Loucy (cell line): ENCODE measurements around the gene USHBP1.

Source experiments
- H2AFZ ChIP-seq: fragments of 200-600 bp; sonication (generic); 2 replicates; pipeline ENCODE4 v1.6.0; 2016; ENCODE audit warnings: antibody characterized with exemption, mild to moderate bottlenecking, low read length, moderate library complexity
- H3F3A ChIP-seq: fragments of 200-600 bp; 2 replicates; pipeline ENCODE4 v1.6.0; 2016; ENCODE audit warnings: antibody characterized with exemption, low read depth, mild to moderate bottlenecking
- H3K27me3 ChIP-seq: fragments of 200-600 bp; sonication (generic); 2 replicates; pipeline ENCODE4 v1.6.1; 2014; ENCODE audit warnings: low read length, mild to moderate bottlenecking; ENCODE audit not compliant: insufficient read depth, poor library complexity, severe bottlenecking
- H3K36me3 ChIP-seq: fragments of 200-600 bp; sonication (generic); 2 replicates; pipeline ENCODE4 v1.6.1; 2016; ENCODE audit warnings: low read length; ENCODE audit not compliant: insufficient read depth
- H3K4me1 ChIP-seq: fragments of 200-600 bp; sonication (generic); 2 replicates; pipeline ENCODE4 v1.5.1; 2014; ENCODE audit warnings: low read length, mild to moderate bottlenecking; ENCODE audit not compliant: insufficient read depth, poor library complexity, severe bottlenecking
- H3K4me2 ChIP-seq: fragments of 200-600 bp; sonication (generic); 2 replicates; pipeline ENCODE4 v1.6.0; 2014; ENCODE audit warnings: antibody characterized with exemption, low read length, low read depth, mild to moderate bottlenecking; ENCODE audit not compliant: poor library complexity, severe bottlenecking
- H3K4me3 ChIP-seq: fragments of 200-600 bp; sonication (generic); 2 replicates; pipeline ENCODE4 v1.5.1; 2014; ENCODE audit warnings: low read length, mild to moderate bottlenecking, mixed read lengths; ENCODE audit not compliant: poor library complexity, severe bottlenecking
- H3K79me2 ChIP-seq: fragments of 200-600 bp; sonication (generic); 2 replicates; pipeline ENCODE4 v1.6.1; 2014; ENCODE audit warnings: low read length; ENCODE audit not compliant: insufficient read depth
- H3K9ac ChIP-seq: fragments of 200-600 bp; sonication (generic); 2 replicates; pipeline ENCODE4 v1.6.0; 2014; ENCODE audit warnings: mild to moderate bottlenecking, low read depth, low read length, moderate library complexity; ENCODE audit not compliant: poor library complexity, severe bottlenecking
- H3K9me2 ChIP-seq: fragments of 200-600 bp; sonication (generic); replicated peaks from 2 replicates; pipeline ENCODE4 v1.6.1; 2016; ENCODE audit warnings: low read depth, low read length, mixed read lengths
- H3K9me3 ChIP-seq: fragments of 200-600 bp; sonication (generic); 2 replicates; pipeline ENCODE4 v1.6.1; 2014; ENCODE audit warnings: mild to moderate bottlenecking, antibody characterized with exemption, low read length, low read depth; ENCODE audit not compliant: insufficient read depth
- H4K20me1 ChIP-seq: fragments of 200-600 bp; sonication (generic); 2 replicates; pipeline ENCODE4 v1.6.0; 2014; ENCODE audit warnings: antibody characterized with exemption, low read length, mild to moderate bottlenecking; ENCODE audit not compliant: insufficient read depth, poor library complexity, severe bottlenecking
- EZH2phosphoT487 ChIP-seq: fragments of 200-600 bp; IDR thresholded peaks from 2 replicates; pipeline ENCODE4 v1.6.1; 2018; ENCODE audit warnings: antibody characterized with exemption, mild to moderate bottlenecking, moderate library complexity, borderline replicate concordance
- TF ChIP-seq, protein P1 (sequence below): fragments of 200-600 bp; sonication (generic); conservative IDR thresholded peaks from 2 replicates; pipeline ENCODE4 v1.5.1; 2014; ENCODE audit warnings: mild to moderate bottlenecking, antibody characterized with exemption, low read length

Gene USHBP1

DNA sequence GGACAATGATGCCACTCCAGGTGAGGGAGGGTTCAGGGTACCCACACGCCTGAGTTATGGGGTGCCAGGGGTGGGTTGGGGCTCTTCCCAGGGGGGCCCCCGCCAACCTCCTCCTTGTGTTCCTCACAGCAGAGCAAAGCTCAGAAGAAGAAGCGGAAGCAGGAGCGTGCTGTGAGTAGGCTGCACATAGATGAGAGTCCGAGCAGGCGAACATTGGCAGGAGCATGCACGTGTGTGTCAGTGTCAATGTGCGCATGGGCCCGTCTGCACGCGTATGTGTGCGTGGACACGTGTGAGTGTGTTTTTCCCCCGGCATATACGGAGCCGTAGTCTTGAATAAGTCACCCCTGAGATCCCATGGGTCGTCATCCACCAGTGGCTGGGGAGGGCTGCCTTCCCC, 61.8 kb downstream of the USHBP1 start:
- Histone ChIP-seq H3K9me3 (no peaks in the 10 kb centered on the region), H2AFZ (no peak overlapping the region), H4K20me1 (no peaks in the 10 kb centered on the region), H3K9ac (no peak overlapping the region), H3K27me3 (no peaks in the 10 kb centered on the region), H3K79me2 (no peaks in the 10 kb centered on the region), H3K4me3 (no peak overlapping the region), H3K36me3 (peaks cover 61% of the 10 kb centered on the region; the same call in 1 of the 2 replicates), H3K9me2 (no peaks in the 10 kb centered on the region), H3F3A (no peaks in the 10 kb centered on the region), H3K4me1 (no peaks in the 10 kb centered on the region), H3K4me2 (no peak overlapping the region)
- no peak for TF ChIP-seq EZH2phosphoT487

GRCh38 chr19:17202249-17202648, 62.3 kb downstream of the USHBP1 start:
- Histone ChIP-seq H3K4me2 (no peak overlapping the region), H3K4me1 (no peaks in the 10 kb centered on the region), H3K4me3 (no peak overlapping the region), H3K79me2 (no peaks in the 10 kb centered on the region), H3K9ac (no peak overlapping the region), H3K9me2 (no peaks in the 10 kb centered on the region), H3F3A (no peaks in the 10 kb centered on the region), H4K20me1 (no peaks in the 10 kb centered on the region), H3K9me3 (no peaks in the 10 kb centered on the region), H3K27me3 (no peaks in the 10 kb centered on the region), H2AFZ (no peak overlapping the region), H3K36me3 (peaks cover 62% of the 10 kb centered on the region; the same call in 1 of the 2 replicates)
- no peak for TF ChIP-seq EZH2phosphoT487
- TF ChIP-seq, protein P1, sequence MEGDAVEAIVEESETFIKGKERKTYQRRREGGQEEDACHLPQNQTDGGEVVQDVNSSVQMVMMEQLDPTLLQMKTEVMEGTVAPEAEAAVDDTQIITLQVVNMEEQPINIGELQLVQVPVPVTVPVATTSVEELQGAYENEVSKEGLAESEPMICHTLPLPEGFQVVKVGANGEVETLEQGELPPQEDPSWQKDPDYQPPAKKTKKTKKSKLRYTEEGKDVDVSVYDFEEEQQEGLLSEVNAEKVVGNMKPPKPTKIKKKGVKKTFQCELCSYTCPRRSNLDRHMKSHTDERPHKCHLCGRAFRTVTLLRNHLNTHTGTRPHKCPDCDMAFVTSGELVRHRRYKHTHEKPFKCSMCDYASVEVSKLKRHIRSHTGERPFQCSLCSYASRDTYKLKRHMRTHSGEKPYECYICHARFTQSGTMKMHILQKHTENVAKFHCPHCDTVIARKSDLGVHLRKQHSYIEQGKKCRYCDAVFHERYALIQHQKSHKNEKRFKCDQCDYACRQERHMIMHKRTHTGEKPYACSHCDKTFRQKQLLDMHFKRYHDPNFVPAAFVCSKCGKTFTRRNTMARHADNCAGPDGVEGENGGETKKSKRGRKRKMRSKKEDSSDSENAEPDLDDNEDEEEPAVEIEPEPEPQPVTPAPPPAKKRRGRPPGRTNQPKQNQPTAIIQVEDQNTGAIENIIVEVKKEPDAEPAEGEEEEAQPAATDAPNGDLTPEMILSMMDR = no peak

DNA sequence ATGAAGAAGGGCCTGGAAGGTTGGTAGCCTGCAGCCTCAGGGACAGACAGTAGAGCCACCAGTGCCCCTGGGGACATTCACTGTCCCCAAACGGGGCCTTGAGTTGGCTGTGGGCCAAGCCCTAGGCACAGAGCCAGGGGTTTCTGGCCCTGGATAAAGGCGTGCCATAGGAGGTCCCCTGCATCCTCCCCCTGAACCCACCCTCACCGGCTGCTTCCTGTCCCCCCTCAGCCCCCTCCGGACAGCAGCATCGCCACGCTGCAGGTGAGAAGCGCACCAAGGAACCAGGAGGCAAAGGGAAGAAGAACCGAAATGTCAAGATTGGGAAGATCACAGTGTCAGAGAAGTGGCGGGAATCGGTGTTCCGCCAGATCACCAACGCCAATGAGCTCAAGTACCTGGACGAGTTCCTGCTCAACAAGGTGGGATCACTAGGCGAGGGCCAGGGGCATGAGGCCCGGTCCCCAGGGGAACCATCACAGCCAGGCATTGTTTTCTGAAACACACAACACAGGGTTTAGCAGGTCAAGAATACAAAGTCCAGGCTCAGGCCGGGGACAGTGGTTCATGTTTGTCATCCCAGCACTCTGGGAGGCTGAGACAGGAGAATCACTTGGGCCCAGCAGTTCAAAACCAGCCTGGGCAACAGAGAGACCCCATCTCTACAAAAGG, 64.0 kb downstream of the USHBP1 start:
- Histone ChIP-seq H3K4me3 (no peak overlapping the region), H3K79me2 (no peaks in the 10 kb centered on the region), H3K9me3 (no peaks in the 10 kb centered on the region), H3K4me1 (no peaks in the 10 kb centered on the region), H3K9ac (no peak overlapping the region), H3K36me3 (peaks cover 57% of the 10 kb centered on the region; the same call in 1 of the 2 replicates), H3K27me3 (no peaks in the 10 kb centered on the region), H3K4me2 (no peak overlapping the region), H4K20me1 (no peaks in the 10 kb centered on the region), H2AFZ (no peak overlapping the region), H3K9me2 (no peaks in the 10 kb centered on the region), H3F3A (no peaks in the 10 kb centered on the region)
- TF ChIP-seq, protein P1 = no peak
- TF ChIP-seq EZH2phosphoT487 = no peak
